Mucosa of rectum (tissue), 2 donors: ENCODE data around the gene DPEP3.
"Not testable (repeated sequence)": the region's sequence is repeated elsewhere in the genome, so short reads cannot be mapped to it uniquely, and the experiment has no call there.

Source experiments
- H3K27ac ChIP-seq, 2 donors: one replicate each; pipeline ENCODE4 v1.7.0; 2013; ENCODE audit warnings: inconsistent platforms in 2 of 2, low read depth in 2 of 2, low read length in 2 of 2
- H3K27me3 ChIP-seq, 2 donors: one replicate each; pipeline ENCODE4 v1.7.0; 2013; ENCODE audit warnings: low read length in 2 of 2; ENCODE audit not compliant: control insufficient read depth in 2 of 2, insufficient read depth in 2 of 2
- H3K36me3 ChIP-seq, 2 donors: one replicate each; pipeline ENCODE4 v1.7.0; 2013; ENCODE audit warnings: low read length in 2 of 2; ENCODE audit not compliant: control insufficient read depth in 2 of 2, insufficient read depth in 2 of 2
- H3K4me1 ChIP-seq, 2 donors: one replicate each; pipeline ENCODE4 v1.7.0; 2013; ENCODE audit warnings: low read length in 2 of 2, mild to moderate bottlenecking in 1 of 2; ENCODE audit not compliant: control insufficient read depth in 2 of 2, insufficient read depth in 2 of 2
- H3K4me3 ChIP-seq, 2 donors: one replicate each; pipeline ENCODE4 v1.7.0; 2013; ENCODE audit warnings: low read length in 2 of 2
- H3K9ac ChIP-seq, 2 donors: one replicate each; pipeline ENCODE4 v1.7.0; 2013; ENCODE audit warnings: low read length in 2 of 2, low read depth in 1 of 2, mild to moderate bottlenecking in 1 of 2
- H3K9me3 ChIP-seq, 2 donors: one replicate each; pipeline ENCODE4 v1.7.0; 2013; ENCODE audit warnings: low read length in 2 of 2; ENCODE audit not compliant: control insufficient read depth in 2 of 2
- donor health status: healthy.
- donor health status: Normal muscosa, but diverticular disease.

DPEP3 gene

GRCh38 chr16:67994040-67994408, 13.7 kb upstream of the DPEP3 start:
- not testable (repeated sequence) for H3K36me3 ChIP-seq, H3K9me3 ChIP-seq, H3K27me3 ChIP-seq, H3K4me3 ChIP-seq, H3K4me1 ChIP-seq
- peak overlapping the region; percentile 41 to 52 for H3K27ac ChIP-seq
- peak overlapping the region in 1 of 2 donors; percentile 71 for H3K9ac ChIP-seq

- peaks cover 10% of the 10 kb centered on the region in 2 donors for H3K4me1 ChIP-seq
- no peaks in the 10 kb centered on the region for H3K9me3 ChIP-seq
- H3K4me3 ChIP-seq: peak overlapping the region; percentile 33 to 68
- no peaks in the 10 kb centered on the region for H3K27me3 ChIP-seq
- peak overlapping the region; percentile 41 to 52 for H3K27ac ChIP-seq
- peak overlapping the region; percentile 38 to 71 for H3K9ac ChIP-seq
- no peaks in the 10 kb centered on the region for H3K36me3 ChIP-seq
Observed at GRCh38 chr16:67993207-67994039, 13.1 kb upstream of the DPEP3 start.

GRCh38 chr16:67992661-67993206, 12.4 kb upstream of the DPEP3 start:
- H3K9ac ChIP-seq: peak overlapping the region in 1 of 2 donors; percentile 71
- H3K4me1 ChIP-seq: peaks cover 10% of the 10 kb centered on the region in 2 donors
- no peak overlapping the region for H3K4me3 ChIP-seq
- H3K36me3 ChIP-seq: no peaks in the 10 kb centered on the region
- H3K27ac ChIP-seq: peak overlapping the region in 1 of 2 donors; percentile 52
- no peaks in the 10 kb centered on the region for H3K27me3 ChIP-seq
- no peaks in the 10 kb centered on the region for H3K9me3 ChIP-seq

GRCh38 chr16:67990018-67990386, 9.7 kb upstream of the DPEP3 start:
- H3K27me3 ChIP-seq: no peaks in the 10 kb centered on the region
- peaks cover 12 to 14% of the 10 kb centered on the region in 2 donors for H3K4me1 ChIP-seq
- no peak overlapping the region for H3K4me3 ChIP-seq
- no peak overlapping the region for H3K27ac ChIP-seq
- no peaks in the 10 kb centered on the region for H3K9me3 ChIP-seq
- H3K9ac ChIP-seq: no peak overlapping the region
- no peaks in the 10 kb centered on the region for H3K36me3 ChIP-seq

GRCh38 chr16:67989322-67990017, 9.2 kb upstream of the DPEP3 start:
- no peaks in the 10 kb centered on the region for H3K9me3 ChIP-seq
- H3K9ac ChIP-seq: no peak overlapping the region
- H3K4me3 ChIP-seq: no peak overlapping the region
- H3K27ac ChIP-seq: no peak overlapping the region
- H3K27me3 ChIP-seq: no peaks in the 10 kb centered on the region
- H3K36me3 ChIP-seq: no peaks in the 10 kb centered on the region
- peaks cover 12 to 18% of the 10 kb centered on the region in 2 donors for H3K4me1 ChIP-seq

GRCh38 chr16:67988675-67989074, 8.4 kb upstream of the DPEP3 start:
- Histone ChIP-seq H3K9ac (no peak overlapping the region), H3K9me3 (no peaks in the 10 kb centered on the region), H3K27me3 (no peaks in the 10 kb centered on the region), H3K4me3 (no peak overlapping the region), H3K36me3 (no peaks in the 10 kb centered on the region), H3K27ac (no peak overlapping the region), H3K4me1 (peaks cover 11 to 22% of the 10 kb centered on the region in 2 donors)

- Histone ChIP-seq H3K27ac (no peak overlapping the region), H3K9ac (no peak overlapping the region), H3K27me3 (no peaks in the 10 kb centered on the region), H3K36me3 (no peaks in the 10 kb centered on the region), H3K9me3 (no peaks in the 10 kb centered on the region), H3K4me1 (peaks cover 2 to 14% of the 10 kb centered on the region in 2 donors), H3K4me3 (no peak overlapping the region)
Observed at GRCh38 chr16:67987460-67988160, 7.3 kb upstream of the DPEP3 start.

- no peak overlapping the region for H3K27ac ChIP-seq
- H3K4me1 ChIP-seq: peaks cover 2 to 13% of the 10 kb centered on the region in 2 donors
- H3K9ac ChIP-seq: no peak overlapping the region
- no peaks in the 10 kb centered on the region for H3K9me3 ChIP-seq
- H3K36me3 ChIP-seq: no peaks in the 10 kb centered on the region
- no peak overlapping the region for H3K4me3 ChIP-seq
- H3K27me3 ChIP-seq: no peaks in the 10 kb centered on the region
Observed at GRCh38 chr16:67986949-67987348, 6.7 kb upstream of the DPEP3 start.

GRCh38 chr16:67982011-67982696, 1.9 kb upstream of the DPEP3 start:
- Histone ChIP-seq H3K4me1 (peaks cover 0 to 13% of the 10 kb centered on the region in 2 donors), H3K9ac (no peak overlapping the region), H3K4me3 (no peak overlapping the region), H3K9me3 (no peaks in the 10 kb centered on the region), H3K27ac (no peak overlapping the region), H3K36me3 (no peaks in the 10 kb centered on the region), H3K27me3 (no peaks in the 10 kb centered on the region)
